ENCODE data around the gene SPATA1. TPM values are rescaled to one million over a fixed set of nuclear protein-coding genes. Genes with fewer than 3 reads are reported as not detected.

The SPATA1 gene
- total RNA-seq, 1 donor, result 3.0 TPM

DNA sequence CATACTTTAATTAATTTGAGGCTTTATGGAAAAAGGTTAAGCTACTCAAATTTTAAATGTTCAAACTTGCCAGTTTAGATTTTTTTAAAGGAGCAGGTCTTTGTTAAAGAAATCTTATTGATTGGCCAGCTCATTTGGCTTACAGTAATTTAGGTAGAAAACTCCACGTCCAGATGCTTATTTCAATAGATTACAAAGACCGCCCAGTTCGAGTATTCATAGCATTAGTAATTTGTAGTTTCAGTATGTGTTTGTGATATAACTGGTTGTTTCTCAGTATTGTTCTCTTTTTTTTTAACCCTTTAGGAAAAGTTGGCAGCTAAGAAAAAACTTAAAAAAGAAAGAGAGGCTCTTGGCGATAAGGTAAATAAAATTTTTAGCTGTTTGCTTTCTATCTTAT is 25.5 kb upstream of the SPATA1 start:
- H3K4me3 ChIP-seq (ENCODE audit: low read depth, low read length), result peak overlapping the region; percentile 85
- TF ChIP-seq, protein P1, sequence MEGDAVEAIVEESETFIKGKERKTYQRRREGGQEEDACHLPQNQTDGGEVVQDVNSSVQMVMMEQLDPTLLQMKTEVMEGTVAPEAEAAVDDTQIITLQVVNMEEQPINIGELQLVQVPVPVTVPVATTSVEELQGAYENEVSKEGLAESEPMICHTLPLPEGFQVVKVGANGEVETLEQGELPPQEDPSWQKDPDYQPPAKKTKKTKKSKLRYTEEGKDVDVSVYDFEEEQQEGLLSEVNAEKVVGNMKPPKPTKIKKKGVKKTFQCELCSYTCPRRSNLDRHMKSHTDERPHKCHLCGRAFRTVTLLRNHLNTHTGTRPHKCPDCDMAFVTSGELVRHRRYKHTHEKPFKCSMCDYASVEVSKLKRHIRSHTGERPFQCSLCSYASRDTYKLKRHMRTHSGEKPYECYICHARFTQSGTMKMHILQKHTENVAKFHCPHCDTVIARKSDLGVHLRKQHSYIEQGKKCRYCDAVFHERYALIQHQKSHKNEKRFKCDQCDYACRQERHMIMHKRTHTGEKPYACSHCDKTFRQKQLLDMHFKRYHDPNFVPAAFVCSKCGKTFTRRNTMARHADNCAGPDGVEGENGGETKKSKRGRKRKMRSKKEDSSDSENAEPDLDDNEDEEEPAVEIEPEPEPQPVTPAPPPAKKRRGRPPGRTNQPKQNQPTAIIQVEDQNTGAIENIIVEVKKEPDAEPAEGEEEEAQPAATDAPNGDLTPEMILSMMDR (IDR thresholded peaks at IDR 0.05; ENCODE audit: insufficient read depth, low read length), result no peak
- DNase-seq (ENCODE audit: low read depth), result no peak

DNA sequence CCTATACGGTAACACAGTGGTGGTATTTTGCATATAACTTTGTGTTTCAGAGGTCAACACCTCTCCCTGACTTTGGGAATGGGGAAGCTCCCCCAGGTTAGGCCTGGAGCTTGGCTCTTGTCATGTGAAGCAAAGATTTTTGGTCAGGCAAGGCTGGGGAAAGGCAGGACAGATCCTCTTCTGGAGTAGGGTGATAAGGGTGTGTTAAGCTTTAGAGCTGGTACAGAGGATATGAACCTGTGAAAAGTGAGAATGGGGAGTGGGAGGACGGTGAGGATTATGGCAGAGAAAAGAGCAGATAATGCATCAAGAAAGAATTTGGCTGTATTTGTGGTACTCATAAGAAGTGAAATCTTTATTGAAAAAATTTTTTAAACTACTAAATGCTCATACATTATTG is 24.9 kb upstream of the SPATA1 start:
- no peak overlapping the region for H3K4me3 ChIP-seq (ENCODE audit: low read depth, low read length)
- TF ChIP-seq, protein P1 (IDR thresholded peaks at IDR 0.05; ENCODE audit: insufficient read depth, low read length), result no peak

DNA sequence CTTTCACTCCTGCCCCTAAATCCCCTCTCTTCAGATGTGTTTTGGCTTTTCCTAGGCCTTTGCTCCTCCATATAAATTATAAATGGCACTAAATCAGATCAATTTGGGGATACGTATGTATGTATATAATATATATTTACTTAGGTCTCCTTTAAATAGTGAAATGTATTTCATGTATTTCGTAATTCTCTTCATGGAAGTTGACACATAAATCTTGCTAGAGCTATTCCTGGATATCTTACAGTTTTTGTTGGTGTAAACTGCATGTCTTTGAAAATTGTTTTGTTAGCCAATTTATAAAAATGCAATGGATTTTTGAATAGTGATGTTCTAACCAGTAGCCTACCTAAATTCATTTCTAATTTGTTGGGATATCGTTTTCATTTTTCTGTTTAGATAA is 18.1 kb upstream of the SPATA1 start:
- TF ChIP-seq, protein P1 (IDR thresholded peaks at IDR 0.05; ENCODE audit: insufficient read depth, low read length), result no peak
- DNase-seq (ENCODE audit: low read depth), result no peak
- no peak overlapping the region for H3K4me3 ChIP-seq (ENCODE audit: low read depth, low read length)

More for the DNA sequence above, 24.9 kb upstream of the SPATA1 start:
- DNase-seq (ENCODE audit: low read depth), result no peak

DNA sequence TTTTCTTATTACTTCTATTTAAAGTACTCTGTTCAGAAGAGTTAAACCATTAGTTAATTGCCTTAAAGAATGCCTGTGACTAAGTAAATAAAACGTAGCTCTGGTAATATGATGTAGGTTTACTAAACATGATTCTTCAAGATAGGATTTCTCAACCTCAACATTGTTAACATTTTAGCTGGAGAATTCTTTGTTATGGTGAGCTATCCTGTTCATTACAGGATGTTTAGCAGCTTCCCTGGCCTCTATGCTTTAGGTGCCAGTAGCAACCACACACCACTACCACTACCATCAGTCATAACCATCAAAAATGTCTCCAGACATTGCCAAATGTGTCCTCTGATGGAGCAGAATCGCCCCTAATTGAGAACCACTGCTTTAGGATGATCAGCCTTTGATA is 16.4 kb upstream of the SPATA1 start:
- TF ChIP-seq, protein P1 (IDR thresholded peaks at IDR 0.05; ENCODE audit: insufficient read depth, low read length), result no peak
- DNase-seq (ENCODE audit: low read depth), result no peak
- no peak overlapping the region for H3K4me3 ChIP-seq (ENCODE audit: low read depth, low read length)

DNA sequence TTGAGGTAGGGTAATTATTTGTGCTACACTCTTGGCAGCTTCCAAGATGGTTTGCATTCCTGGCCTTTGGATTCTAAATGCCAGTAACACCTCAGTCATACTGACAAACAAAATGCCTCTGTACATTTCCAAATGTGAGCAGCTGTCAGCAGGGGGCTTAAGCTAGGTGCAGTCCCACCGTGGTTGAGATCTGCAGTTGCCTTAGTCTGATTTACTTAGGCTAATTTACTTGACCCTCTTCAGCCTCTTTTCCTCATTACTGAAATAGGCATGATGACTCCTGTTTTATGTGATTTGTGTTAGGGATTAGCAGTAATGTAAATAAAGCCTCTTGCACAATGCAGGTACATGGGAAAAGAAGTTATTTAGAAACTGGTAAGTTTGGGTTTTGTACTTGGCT is 13.5 kb upstream of the SPATA1 start:
- no peak for DNase-seq (ENCODE audit: low read depth)
- H3K4me3 ChIP-seq (ENCODE audit: low read depth, low read length), result no peak overlapping the region
- TF ChIP-seq, protein P1 (IDR thresholded peaks at IDR 0.05; ENCODE audit: insufficient read depth, low read length), result no peak

DNA sequence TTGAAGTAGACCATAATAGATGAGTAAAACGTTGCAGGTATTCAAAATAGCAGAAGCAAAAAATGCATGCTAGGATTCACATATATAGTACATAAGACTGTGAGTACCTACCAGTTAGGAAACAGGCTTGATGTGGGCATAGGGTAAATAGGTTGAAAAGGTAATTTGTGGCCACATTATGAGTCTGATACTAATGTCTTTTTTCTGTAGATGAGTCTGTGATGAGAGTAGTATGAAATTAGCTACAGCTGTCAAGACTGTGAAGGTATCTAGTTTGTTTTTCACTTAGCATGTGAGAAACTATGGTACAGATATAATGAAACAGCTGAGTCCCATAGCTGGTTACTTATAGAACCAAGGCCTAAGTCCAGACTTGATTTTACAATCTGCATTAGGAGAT is 12.4 kb upstream of the SPATA1 start:
- DNase-seq (ENCODE audit: low read depth), result no peak
- TF ChIP-seq, protein P1 (IDR thresholded peaks at IDR 0.05; ENCODE audit: insufficient read depth, low read length), result no peak
- no peak overlapping the region for H3K4me3 ChIP-seq (ENCODE audit: low read depth, low read length)

DNA sequence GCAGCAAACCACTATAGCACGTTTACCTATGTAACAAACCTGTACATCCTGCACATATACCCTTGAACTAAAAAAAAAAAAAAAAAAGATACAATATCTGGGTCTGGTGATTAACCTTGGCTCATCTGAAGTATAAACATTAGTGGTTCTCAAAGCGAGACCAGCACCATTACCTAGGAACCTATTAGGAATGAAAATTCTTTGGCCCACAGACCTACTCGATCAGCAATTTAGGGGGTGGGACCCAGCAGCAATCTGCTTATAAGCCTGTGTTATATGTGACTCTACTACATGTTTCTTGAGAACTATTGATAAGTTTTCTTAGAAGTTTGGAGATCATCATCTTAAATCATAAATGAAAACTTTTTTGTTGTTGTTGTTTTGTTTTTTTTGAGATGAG is 9.7 kb upstream of the SPATA1 start:
- no peak overlapping the region for H3K4me3 ChIP-seq (ENCODE audit: low read depth, low read length)
- no peak for DNase-seq (ENCODE audit: low read depth)
- TF ChIP-seq, protein P1 (IDR thresholded peaks at IDR 0.05; ENCODE audit: insufficient read depth, low read length), result no peak
